Transverse colon (tissue), 4 donors: ENCODE data around the gene DHX58. TPM values are rescaled to one million over a fixed set of nuclear protein-coding genes. Genes with fewer than 3 reads are reported as not detected.

Experiments used
- DNase-seq: peaks from one replicate; pipeline ENCODE4 v3.0.0-alpha.2; 2019
- H3K27ac ChIP-seq, 4 donors: fragments of 200-600 bp; sonication (generic); 2 replicates each; pipeline ENCODE4 v1.5.1; 2016 to 2018; ENCODE audit warnings: inconsistent platforms in 4 of 4
- H3K27me3 ChIP-seq: fragments of 200-600 bp; sonication (generic); 2 replicates; pipeline ENCODE4 v1.5.1; 2017; ENCODE audit warnings: inconsistent platforms
- H3K36me3 ChIP-seq, 4 donors: fragments of 200-600 bp; sonication (generic); 2 replicates each; pipeline ENCODE4 v1.5.1; 2017 to 2019; ENCODE audit warnings: inconsistent platforms in 4 of 4
- H3K4me1 ChIP-seq, 4 donors: fragments of 200-600 bp; sonication (generic); 2 replicates each; pipeline ENCODE4 v1.5.1; 2017 to 2020; ENCODE audit warnings: inconsistent platforms in 4 of 4
- H3K4me3 ChIP-seq, 4 donors: fragments of 200-600 bp; sonication (generic); 1 replicate in 1 of 4; 2 replicates in 3 of 4; pipeline versions ENCODE4 v1.5.1 to v1.6.1; 2017 to 2019; ENCODE audit warnings: inconsistent platforms in 4 of 4
- H3K9me3 ChIP-seq, 2 donors: fragments of 200-600 bp; sonication (generic); 2 replicates each; pipeline ENCODE4 v1.5.1; 2017 to 2019; ENCODE audit warnings: inconsistent platforms in 2 of 2
- EP300 ChIP-seq: sonication (generic); formaldehyde crosslinking; IDR thresholded peaks from one replicate; pipeline ENCODE4 v1.6.1; 2017; ENCODE audit warnings: antibody characterized with exemption, low read depth
- POLR2A ChIP-seq: fragments of 450-650 bp; IDR thresholded peaks from one replicate; pipeline ENCODE4 v1.6.1; 2016; ENCODE audit warnings: antibody characterized with exemption, mild to moderate bottlenecking, moderate library complexity
- POLR2AphosphoS5 ChIP-seq, 3 donors: sonication (generic); formaldehyde crosslinking; IDR thresholded peaks; one replicate each; pipeline ENCODE4 v1.6.1; 2016; ENCODE audit warnings: antibody characterized with exemption in 3 of 3
- WGBS, 2 donors: methylation state at CpG; one replicate each; pipeline ENCODE4 v1.1.5; 2018; ENCODE audit warnings: low coverage in 1 of 2; 5-methylcytosine and 5-hydroxymethylcytosine counted together
- in situ Hi-C, 4 donors: fragments of 200-750 bp; cut with MboI; loops; one replicate each; pipeline versions ENCODE4 v1.15.0 to v1.15.1; 2017; ENCODE audit warnings: low sequenced_read_pairs in 3 of 4, low pct_ligation_motif_present in 1 of 4, low pct_unique_long_range_greater_than_20kb in 1 of 4
- intact Hi-C: fragments of 100-400 bp; cut with DNase I; formaldehyde crosslinking; loops from one replicate; pipeline ENCODE4 v1.15.1; 2023; ENCODE audit warnings: low total_unique reads
- total RNA-seq, 4 donors: library from RNA; depleted of rRNA; stranded (reverse); fragments of >200 nt; gene quantifications; one replicate each; pipeline ENCODE4 v1.1.0, GENCODE V29; 2016
- TF ChIP-seq, protein P1 (sequence below), 5 experiments: fragments of 200-600 bp in 3 of 5; fragments of 450-650 bp in 2 of 5; sonication (generic) in 3 of 5; IDR thresholded peaks; 1 replicate in 2 of 5; 2 replicates in 3 of 5; pipeline ENCODE4 v1.5.1; 2016 to 2017; ENCODE audit warnings: antibody characterized with exemption in 5 of 5, inconsistent platforms in 3 of 5, mild to moderate bottlenecking in 2 of 5, moderate library complexity in 1 of 5

DHX58 gene
- total RNA-seq, 4 donors from 2014 or later: 4.6 to 14.6 (median 12.8) TPM

DNA sequence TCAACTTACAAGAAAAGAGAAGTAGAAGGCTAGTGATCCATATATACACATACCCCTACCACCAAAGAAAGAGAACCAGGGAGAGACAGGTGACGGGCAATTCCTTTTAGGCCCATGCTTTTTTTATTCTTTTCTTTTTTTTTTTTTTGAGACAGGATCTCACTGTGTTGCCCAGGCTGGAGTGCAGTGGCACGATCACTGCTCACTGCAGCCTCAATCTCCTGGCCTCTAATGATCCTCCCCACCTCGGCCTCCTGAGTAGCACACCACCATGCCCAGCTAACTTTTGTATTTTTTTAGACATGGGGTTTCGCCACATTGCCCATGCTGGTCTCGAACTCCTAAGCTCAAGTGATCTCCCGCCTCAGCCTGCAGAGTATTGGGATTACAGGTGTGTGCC is 14.9 kb upstream of the DHX58 start:
- H3K27me3 ChIP-seq: no peaks in the 10 kb centered on the region
- DNase-seq: no peak
- in situ Hi-C loops: no loop called here
- TF ChIP-seq POLR2AphosphoS5 (IDR thresholded peaks at IDR 0.05) (no peak), POLR2A (no peak), EP300 (no peak)
- TF ChIP-seq, protein P1, sequence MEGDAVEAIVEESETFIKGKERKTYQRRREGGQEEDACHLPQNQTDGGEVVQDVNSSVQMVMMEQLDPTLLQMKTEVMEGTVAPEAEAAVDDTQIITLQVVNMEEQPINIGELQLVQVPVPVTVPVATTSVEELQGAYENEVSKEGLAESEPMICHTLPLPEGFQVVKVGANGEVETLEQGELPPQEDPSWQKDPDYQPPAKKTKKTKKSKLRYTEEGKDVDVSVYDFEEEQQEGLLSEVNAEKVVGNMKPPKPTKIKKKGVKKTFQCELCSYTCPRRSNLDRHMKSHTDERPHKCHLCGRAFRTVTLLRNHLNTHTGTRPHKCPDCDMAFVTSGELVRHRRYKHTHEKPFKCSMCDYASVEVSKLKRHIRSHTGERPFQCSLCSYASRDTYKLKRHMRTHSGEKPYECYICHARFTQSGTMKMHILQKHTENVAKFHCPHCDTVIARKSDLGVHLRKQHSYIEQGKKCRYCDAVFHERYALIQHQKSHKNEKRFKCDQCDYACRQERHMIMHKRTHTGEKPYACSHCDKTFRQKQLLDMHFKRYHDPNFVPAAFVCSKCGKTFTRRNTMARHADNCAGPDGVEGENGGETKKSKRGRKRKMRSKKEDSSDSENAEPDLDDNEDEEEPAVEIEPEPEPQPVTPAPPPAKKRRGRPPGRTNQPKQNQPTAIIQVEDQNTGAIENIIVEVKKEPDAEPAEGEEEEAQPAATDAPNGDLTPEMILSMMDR (IDR thresholded peaks at IDR 0.05): no peak
- no peak overlapping the region for H3K4me3 ChIP-seq
- H3K36me3 ChIP-seq: peaks cover 0 to 42% (median 20%) of the 10 kb centered on the region in 4 donors
- no peaks in the 10 kb centered on the region for H3K9me3 ChIP-seq
- H3K27ac ChIP-seq: no peak overlapping the region
- peaks cover 4 to 19% (median 7%) of the 10 kb centered on the region in 4 donors for H3K4me1 ChIP-seq
- intact Hi-C loops: no loop called here
- 88 to 100% methylated on average over 1 to 6 of the region's 6 CpGs for WGBS, 2 donors

DNA sequence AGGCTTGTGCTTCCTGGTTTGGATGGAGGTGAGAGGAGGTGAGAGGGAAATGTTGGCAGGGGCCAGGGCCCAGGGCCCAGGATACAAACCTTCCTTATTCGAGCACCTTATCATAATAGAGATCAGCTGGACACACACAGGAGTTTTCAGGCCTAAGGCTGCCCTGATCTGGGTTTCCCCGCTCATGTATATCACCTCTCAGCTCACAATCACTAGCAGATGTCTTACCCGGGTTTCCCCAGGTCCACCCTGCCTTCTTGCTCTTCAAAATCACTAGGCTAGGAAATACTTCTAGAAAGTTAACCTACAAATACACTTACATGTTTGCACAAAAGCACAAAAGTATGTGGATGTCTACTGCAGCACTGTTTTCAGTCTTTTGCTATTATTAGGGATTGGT is 14.3 kb upstream of the DHX58 start:
- no peak for DNase-seq
- TF ChIP-seq POLR2A (no peak), EP300 (no peak), POLR2AphosphoS5 (IDR thresholded peaks at IDR 0.05) (no peak)
- TF ChIP-seq, protein P1 (IDR thresholded peaks at IDR 0.05): no peak
- no peak overlapping the region for H3K4me3 ChIP-seq
- H3K27ac ChIP-seq: no peak overlapping the region
- intact Hi-C loops (no loop called here), in situ Hi-C loops (no loop called here)
- H3K36me3 ChIP-seq: peaks cover 0 to 42% (median 20%) of the 10 kb centered on the region in 4 donors
- 84% methylated on average over 2 to 3 of the region's 3 CpGs for WGBS, 2 donors
- H3K4me1 ChIP-seq: peaks cover 6 to 19% (median 10%) of the 10 kb centered on the region in 4 donors
- no peaks in the 10 kb centered on the region for H3K9me3 ChIP-seq
- no peaks in the 10 kb centered on the region for H3K27me3 ChIP-seq

DNA sequence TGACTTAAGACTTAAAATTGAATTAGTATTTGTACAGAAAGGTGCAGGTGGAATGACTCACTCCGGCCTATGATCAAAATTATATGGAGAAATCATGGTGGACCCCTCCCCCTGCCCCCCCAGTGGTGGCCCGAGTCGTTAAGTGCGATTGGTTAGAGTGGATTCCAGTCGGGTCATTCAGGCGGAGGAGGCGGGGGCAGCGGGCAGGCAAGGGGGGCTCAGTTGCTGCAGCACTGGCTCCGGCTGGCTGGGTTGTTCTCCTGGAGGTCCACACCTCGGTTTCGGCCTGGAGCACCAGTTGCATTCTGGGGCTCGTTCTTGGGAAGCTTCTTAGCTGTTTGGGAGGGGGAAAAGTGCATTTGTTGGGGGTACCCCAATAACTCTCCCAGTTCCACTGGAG is 13.1 kb upstream of the DHX58 start:
- DNase-seq: no peak
- Histone ChIP-seq H3K9me3 (no peaks in the 10 kb centered on the region), H3K4me1 (peaks cover 14 to 17% (median 15%) of the 10 kb centered on the region in 4 donors), H3K36me3 (peaks cover 0 to 42% (median 20%) of the 10 kb centered on the region in 4 donors), H3K27me3 (no peaks in the 10 kb centered on the region), H3K4me3 (no peak overlapping the region), H3K27ac (no peak overlapping the region)
- WGBS, 2 donors: 81% methylated on average over 12 of the region's 12 CpGs; no CpG with 5 or more reads in 1 of the 2 donors
- in situ Hi-C loops: no loop called here
- TF ChIP-seq, protein P1 (IDR thresholded peaks at IDR 0.05): no peak
- no peak for TF ChIP-seq EP300
- no peak for TF ChIP-seq POLR2A
- TF ChIP-seq POLR2AphosphoS5 (IDR thresholded peaks at IDR 0.05): no peak
- intact Hi-C loops: no loop called here

DNA sequence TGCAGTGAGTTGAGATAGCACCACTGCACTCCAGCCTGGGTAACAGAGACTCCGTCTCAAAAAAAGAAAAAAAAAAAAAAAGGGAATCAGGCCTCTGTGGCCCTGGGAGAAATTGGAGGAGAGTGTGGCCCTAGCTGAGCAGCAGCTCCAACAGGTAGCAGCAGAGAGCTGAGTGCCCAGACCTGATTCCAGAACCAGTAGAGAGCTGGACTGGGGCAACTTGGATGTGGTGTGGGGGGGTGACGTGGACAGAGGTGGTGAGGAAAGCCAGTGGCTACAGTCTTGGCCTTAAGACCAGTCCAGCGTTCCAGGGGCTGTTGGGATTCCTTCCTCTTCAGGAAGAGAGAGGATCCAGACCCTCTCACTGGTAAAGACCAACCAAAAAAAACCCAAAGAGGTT is 11.7 kb upstream of the DHX58 start:
- Histone ChIP-seq H3K27ac (no peak overlapping the region), H3K4me1 (peaks cover 18 to 26% (median 22%) of the 10 kb centered on the region in 4 donors), H3K9me3 (no peaks in the 10 kb centered on the region), H3K4me3 (no peak overlapping the region), H3K27me3 (no peaks in the 10 kb centered on the region), H3K36me3 (peaks cover 0 to 32% (median 15%) of the 10 kb centered on the region in 4 donors)
- no peak for DNase-seq
- intact Hi-C loops: no loop called here
- 85% methylated on average over 3 of the region's 3 CpGs; no CpG with 5 or more reads in 1 of the 2 donors for WGBS, 2 donors
- in situ Hi-C loops: no loop called here
- TF ChIP-seq EP300 (no peak), POLR2A (no peak), POLR2AphosphoS5 (IDR thresholded peaks at IDR 0.05) (no peak)
- TF ChIP-seq, protein P1 (IDR thresholded peaks at IDR 0.05): no peak
